Activated CD4-positive, alpha-beta T cell treated with anti-CD3 and anti-CD28 coated beads, Interleukin-2, Interleukin-4, amounts not matched to agents 100 ng/mL and 50 ng/mL, durations not matched to agents 16 hours and 8 hours (primary cell): Measurements from ENCODE around the gene EFR3B.
"Not testable (repeated sequence)": the region's sequence is repeated elsewhere in the genome, so short reads cannot be mapped to it uniquely, and the experiment has no call there.

Experiments
- DNase-seq: peaks from one replicate; pipeline ENCODE4 v3.0.0-alpha.2; 2020; ENCODE audit warnings: low spot score

EFR3B gene

GRCh38 chr2:25105336-25106085, 63.6 kb downstream of the EFR3B start:
- DNase-seq = no peak

DNA sequence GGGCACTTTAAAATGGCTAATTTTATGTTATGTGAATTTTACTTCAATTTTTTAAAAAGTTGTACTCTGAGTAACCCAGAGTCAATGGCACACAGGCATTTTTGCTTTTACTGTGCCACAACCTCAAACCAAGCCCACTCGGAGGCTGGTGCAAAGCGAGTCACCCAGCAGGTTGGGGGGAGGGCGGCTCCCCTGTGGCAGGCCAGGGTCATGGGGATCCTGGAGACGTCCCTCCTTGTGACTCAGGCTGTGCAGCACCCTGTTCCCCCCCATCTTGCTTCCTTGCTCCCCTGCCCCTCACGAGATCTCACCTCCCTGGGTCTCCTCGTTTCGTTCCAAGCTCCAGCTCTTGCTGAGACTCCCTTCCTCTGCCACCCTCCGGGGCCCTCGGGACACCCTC, 67.9 kb downstream of the EFR3B start:
- no peak for DNase-seq

GRCh38 chr2:25112113-25112512, 70.2 kb downstream of the EFR3B start:
- no peak for DNase-seq

DNA sequence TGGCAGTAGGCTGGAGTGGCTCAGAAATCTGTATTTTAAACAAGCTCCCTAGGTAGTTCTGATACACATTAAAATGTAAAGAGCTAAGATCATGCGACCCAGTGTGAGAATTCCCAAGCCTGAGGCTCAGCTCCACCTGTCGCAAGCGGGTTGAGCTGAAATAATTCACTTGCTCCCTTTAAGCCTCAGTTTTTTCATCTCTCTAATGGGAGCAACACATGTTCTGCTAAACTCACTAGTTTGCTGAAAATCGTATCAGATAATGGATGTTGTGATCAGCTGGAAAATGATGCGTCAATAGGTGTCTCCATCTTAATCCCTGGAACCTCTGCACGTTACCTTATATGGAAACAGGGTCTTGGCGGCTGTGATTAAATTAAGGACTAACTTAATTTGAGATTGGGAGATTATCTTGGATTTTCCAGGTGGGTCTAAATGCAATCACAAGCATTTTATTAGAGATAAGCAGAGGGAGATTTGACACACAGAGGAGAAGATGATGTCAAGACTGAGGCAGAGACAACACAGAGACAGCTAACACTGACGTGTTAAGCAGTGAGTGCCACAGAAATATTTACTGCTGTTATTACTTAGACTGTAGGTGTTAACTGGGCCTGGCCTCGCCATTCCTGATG, 73.5 kb downstream of the EFR3B start:
- no peak for DNase-seq

DNA sequence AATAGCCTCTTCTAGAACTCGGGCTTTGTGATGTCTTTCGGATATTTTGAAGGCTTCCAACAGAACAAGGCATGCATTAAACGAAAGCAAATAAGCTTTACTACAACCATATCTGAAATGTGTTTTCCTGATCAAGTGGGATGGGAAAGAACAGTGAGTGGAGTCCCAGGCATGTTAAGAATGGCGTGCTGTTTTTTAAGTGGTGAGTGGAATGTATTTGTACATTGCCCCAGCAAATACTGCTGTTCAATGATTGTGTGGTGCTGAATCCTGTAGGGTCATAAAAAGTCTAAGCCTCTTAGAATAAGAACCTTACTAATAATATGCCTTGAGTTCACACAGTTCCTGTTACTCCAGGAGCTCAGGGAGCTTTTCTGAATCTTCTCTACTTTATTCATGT, 74.0 kb downstream of the EFR3B start:
- DNase-seq = no peak

GRCh38 chr2:25116956-25117355, 75.1 kb downstream of the EFR3B start:
- DNase-seq = no peak

GRCh38 chr2:25119263-25119662, 77.4 kb downstream of the EFR3B start:
- DNase-seq = no peak

DNA sequence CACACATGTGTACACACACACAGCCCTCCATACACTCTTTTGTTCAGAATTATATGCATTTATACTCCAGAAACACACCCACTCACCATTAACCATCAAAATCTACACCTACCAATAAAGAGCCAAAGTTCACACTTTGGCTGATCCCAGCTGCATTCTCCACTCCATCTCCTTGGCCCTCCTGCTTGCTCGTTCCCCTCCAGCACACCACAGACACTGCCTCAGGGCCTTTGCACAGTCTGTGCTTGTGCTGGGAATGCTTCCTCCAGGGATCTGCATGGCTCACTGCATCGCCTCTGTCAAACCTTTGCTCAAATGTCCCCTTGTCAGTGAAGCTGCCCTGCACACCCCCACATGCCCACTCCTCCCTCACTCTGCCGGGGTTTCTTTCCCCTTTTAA, 80.5 kb downstream of the EFR3B start:
- no peak for DNase-seq

DNA sequence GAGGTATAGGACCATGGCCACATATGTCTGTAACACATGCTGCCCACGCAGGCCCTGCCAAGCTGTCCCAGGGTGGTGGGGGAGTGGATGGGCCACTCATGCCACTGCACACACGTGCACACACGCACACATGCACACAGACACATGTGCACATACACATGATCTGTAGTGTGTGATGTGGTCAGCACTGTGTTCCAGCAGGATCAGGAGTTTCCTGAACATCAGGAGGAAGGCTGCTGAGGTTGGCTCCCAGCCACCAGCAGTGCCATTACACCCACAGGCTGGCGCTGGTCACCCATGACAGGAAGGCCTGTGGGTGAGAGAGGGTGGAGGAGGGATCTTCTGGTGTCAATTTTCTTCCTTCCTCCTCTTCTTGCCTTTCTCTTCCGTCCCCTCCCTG, 81.8 kb downstream of the EFR3B start:
- no peak for DNase-seq

GRCh38 chr2:25125189-25125588, 83.3 kb downstream of the EFR3B start:
- no peak for DNase-seq

- no peak for DNase-seq
These were observed 84.1 kb downstream of the EFR3B start for GRCh38 chr2:25125976-25126375.

DNA sequence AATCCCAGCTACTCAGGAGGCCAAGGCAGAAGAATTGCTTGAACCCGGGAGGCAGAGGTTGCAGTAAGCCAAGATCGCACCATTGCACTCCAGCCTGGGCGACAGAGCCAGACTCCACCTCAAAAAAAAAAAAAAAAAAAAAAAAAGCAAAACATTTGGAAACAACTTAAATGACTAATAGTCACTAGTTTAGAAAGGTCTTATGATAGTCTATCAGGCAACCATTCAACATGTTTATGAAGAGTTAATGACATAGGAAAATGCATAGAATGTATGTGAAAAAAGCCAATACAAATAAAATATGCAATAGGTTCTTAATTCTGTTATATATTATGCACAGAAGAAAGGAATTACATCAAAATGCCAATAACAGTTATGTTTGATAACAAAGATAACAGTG, 85.2 kb downstream of the EFR3B start:
- not testable (repeated sequence) for DNase-seq

GRCh38 chr2:25127646-25128045, 85.8 kb downstream of the EFR3B start:
- DNase-seq = no peak

- no peak for DNase-seq
These were observed 88.1 kb downstream of the EFR3B start for GRCh38 chr2:25129901-25130520.

GRCh38 chr2:25131253-25131566, 89.3 kb downstream of the EFR3B start:
- DNase-seq = no peak

DNA sequence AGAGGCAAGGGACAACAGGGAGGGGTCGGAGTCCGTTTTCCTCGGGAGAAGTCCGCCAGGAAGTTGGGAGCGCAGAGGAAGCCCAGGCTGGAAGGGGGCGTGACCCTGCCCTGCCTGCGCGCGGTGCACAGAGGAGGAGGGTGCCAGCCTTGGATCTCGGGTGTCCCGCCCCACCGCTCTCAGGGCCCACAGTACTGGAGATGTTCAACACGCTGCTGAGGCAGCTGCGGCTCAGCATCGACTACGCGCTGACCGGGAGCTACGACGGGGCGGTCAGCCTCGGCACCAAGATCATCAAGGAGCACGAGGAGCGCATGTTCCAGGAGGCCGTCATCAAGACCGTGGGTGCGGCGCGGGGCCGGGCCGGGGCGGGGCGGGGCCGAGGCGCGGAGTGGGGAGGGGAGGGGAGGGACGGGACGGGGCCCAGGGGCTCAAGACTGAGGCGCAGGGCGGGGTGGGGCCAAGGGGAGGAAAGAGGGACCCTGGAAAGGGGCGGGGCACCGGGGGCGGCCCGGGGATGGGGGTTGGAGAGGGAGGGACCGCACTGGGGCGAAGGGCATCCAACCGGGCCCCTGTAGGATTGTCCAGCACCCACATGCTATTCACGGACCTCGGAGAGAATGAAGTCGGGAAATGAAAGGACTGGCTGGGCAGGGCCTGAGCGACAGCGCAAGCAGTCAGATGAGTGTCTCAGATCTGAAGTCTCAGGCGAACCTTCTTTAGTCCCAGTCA, 89.9 kb downstream of the EFR3B start:
- no peak for DNase-seq

DNA sequence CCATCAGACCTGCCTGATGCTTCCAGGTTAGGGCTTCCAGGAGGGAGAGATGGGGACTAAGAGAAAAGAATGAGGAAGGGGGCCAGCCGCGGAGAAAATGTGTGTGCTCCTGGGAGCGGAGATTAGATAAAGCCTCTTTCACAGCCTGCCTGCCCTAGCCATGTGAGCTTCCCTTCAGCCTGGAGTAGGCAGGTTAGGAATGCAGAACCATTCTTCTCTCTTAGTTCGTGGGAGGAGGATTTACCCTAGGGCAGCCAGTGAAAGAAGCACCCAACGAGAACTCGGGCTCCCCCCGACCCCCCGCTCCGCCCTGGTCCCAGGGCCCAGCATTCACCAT, 90.4 kb downstream of the EFR3B start:
- DNase-seq = no peak

GRCh38 chr2:25132693-25133092, 90.8 kb downstream of the EFR3B start:
- no peak for DNase-seq

- DNase-seq = not testable (repeated sequence)
These were observed 98.7 kb downstream of the EFR3B start for GRCh38 chr2:25140535-25140934.

DNA sequence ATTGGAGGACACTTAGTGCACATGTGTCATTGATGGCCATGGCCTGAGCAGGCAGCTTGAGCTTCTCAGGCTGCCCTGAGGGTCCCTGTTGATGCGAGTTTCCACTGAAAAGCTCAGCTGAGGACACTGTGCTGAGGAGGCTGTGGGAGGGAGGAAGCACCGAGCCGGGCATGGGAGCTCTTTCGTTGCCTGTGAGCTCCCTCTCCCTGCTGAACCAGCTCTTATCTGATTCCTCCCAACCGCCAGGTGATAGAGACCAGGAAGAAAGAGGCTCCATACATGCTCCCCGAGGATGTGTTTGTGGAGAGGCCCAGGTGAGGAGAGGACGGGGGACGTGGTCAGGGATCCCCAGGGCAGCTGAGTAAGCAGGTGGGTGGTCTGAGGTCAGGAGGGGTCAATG, 99.2 kb downstream of the EFR3B start:
- no peak for DNase-seq

DNA sequence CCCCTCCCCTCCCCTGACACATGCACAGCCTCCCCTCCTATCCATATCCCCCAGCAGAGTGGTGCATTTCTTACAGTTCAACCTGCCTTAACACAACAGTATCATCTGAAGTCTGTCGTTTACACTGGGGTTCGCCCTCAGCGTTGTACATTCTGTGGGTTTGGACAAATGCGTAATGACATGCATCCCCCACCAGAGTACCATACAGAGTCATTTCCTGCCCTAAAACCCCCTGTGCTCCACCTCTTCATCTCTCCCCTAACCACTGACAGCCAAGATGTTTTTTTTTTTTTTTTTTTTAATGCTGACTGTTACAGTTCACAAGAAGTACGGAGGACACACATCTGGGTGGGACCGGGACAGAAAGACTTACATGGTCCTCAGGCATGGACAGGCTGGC, 103.9 kb downstream of the EFR3B start:
- DNase-seq = no peak

DNA sequence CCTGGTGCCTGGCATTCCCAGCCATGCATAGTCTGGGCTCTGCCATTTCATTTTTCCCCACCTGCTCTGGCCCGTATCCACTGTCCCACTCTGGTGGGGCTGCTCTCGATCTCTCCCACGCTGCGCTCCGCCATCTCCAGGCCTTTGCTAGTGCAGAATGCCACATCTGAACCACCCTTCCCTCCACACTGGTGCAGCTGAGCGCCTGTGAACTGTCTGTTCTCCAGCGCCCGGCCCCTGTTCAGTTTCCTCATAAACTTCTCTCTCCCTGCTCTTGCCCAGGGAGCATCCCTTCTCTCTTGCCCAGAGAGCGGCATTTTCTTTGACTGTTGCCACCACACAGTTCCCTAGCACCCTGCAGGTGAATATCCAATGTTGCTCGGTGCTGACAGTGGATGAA, 105.0 kb downstream of the EFR3B start:
- no peak for DNase-seq

DNA sequence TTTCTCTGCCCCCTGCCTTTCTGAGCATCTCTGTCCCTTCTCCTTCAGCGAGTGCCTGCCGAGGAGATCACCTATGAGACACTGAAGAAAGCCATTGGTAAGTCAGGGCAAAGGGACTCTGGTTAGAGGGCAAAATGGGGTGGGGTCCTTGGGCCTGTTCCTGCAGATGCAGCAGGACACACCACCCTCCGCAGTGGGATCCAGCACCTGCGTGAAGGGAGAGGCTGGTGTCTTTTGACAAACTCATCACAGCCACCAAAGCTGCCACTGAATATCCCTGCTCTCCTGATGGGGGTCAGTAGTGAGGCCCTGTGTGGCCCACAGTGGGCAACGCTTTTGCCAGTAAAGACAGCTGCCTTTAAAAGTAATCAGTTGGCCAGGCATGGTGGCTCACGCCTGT, 107.8 kb downstream of the EFR3B start:
- no peak for DNase-seq
